GM12872 (cell line): ENCODE data around the gene COL8A2.

Experiments
- CTCF ChIP-seq: IDR thresholded peaks from 3 replicates; pipeline ENCODE4 v1.5.1; 2011; ENCODE audit warnings: low read depth, mild to moderate bottlenecking, low read length, moderate library complexity; ENCODE audit not compliant: insufficient read depth

The COL8A2 gene

GRCh38 chr1:36124404-36125128 lies 456 bp downstream of the COL8A2 start:
- no peak for TF ChIP-seq CTCF

GRCh38 chr1:36123356-36123755 lies 1.7 kb downstream of the COL8A2 start:
- TF ChIP-seq CTCF, result no peak

GRCh38 chr1:36122062-36123030 lies 2.7 kb downstream of the COL8A2 start:
- no peak for TF ChIP-seq CTCF

GRCh38 chr1:36119456-36119855 lies 5.6 kb downstream of the COL8A2 start:
- TF ChIP-seq CTCF, result no peak

GRCh38 chr1:36118447-36119204 lies 6.4 kb downstream of the COL8A2 start:
- TF ChIP-seq CTCF, result no peak

GRCh38 chr1:36116901-36117300 lies 8.1 kb downstream of the COL8A2 start:
- no peak for TF ChIP-seq CTCF

- no peak for TF ChIP-seq CTCF
Measured at GRCh38 chr1:36115931-36116330, 9.1 kb downstream of the COL8A2 start.
